Mucosa of descending colon (tissue), 3 donors: ENCODE measurements around the gene CFAP99. TPM values are rescaled to one million over a fixed set of nuclear protein-coding genes. Genes with fewer than 3 reads are reported as not detected.

Source experiments
- ATAC-seq: fragments of 200-7000 bp; cut with Tn5 transposase; one replicate; pipeline ENCODE4 v1.9.1; 2020; ENCODE audit warnings: mild to moderate bottlenecking, moderate library complexity
- DNase-seq, 3 donors: peaks; one replicate each; pipeline ENCODE4 v3.0.0-alpha.2; 2020
- H3K36me3 ChIP-seq: fragments of 200-600 bp; one replicate; pipeline ENCODE4 v1.8.0; 2021; ENCODE audit warnings: low read depth, mild to moderate bottlenecking
- H3K4me1 ChIP-seq: fragments of 200-600 bp; one replicate; pipeline ENCODE4 v1.8.0; 2021; ENCODE audit warnings: low read depth, mild to moderate bottlenecking
- H3K4me3 ChIP-seq: fragments of 200-600 bp; one replicate; pipeline ENCODE4 v1.8.0; 2021; ENCODE audit warnings: mild to moderate bottlenecking
- H3K9me3 ChIP-seq: fragments of 200-600 bp; one replicate; pipeline ENCODE4 v1.8.0; 2021; ENCODE audit warnings: mild to moderate bottlenecking
- CTCF ChIP-seq: fragments of 200-600 bp; IDR thresholded peaks from one replicate; pipeline ENCODE4 v1.8.0; 2022; ENCODE audit warnings: antibody characterized with exemption, mild to moderate bottlenecking
- intact Hi-C, 2 donors: fragments of 100-400 bp; cut with DNase I in 1 of 2; cut with micrococcal nuclease in 1 of 2; formaldehyde crosslinking; loops; one replicate each; pipeline versions ENCODE4 v1.11.0 to v1.11.1; 2022; cut with DNase I, micrococcal nuclease
- total RNA-seq, 3 donors: library from RNA; stranded (reverse); fragmentation: NEBNext Ultra II Directional in 2 of 3; extraction: Animal tissue kit (Norgen Biotek cat#: 25700) in 2 of 3; gene quantifications; one replicate each; pipeline versions ENCODE4 v1.2.1 to v1.2.4, GENCODE V29; 2021 to 2023
- donor health status: DM: no; HTN: no; CAD: no; lungs with moderate emphysema.
- donor health status: DM: no; HTN: no; CAD: no.
- donor health status: DM: no; HTN: yes; CAD: no.

CFAP99 gene
- total RNA-seq, 3 donors from 2014 or later = 1.2 to 1.3 (median 1.2) TPM

GRCh38 chr4:2399216-2399615 is 19.5 kb upstream of the CFAP99 start:
- no peak for ATAC-seq
- peaks cover 29% of the 10 kb centered on the region for H3K4me1 ChIP-seq

GRCh38 chr4:2399631-2400190 is 19.0 kb upstream of the CFAP99 start:
- ATAC-seq = no peak
- peaks cover 28% of the 10 kb centered on the region for H3K4me1 ChIP-seq
- intact Hi-C loops = no loop called here
- no peaks in the 10 kb centered on the region for H3K36me3 ChIP-seq
- H3K4me3 ChIP-seq = no peak overlapping the region
- DNase-seq = no peak
- H3K9me3 ChIP-seq = no peaks in the 10 kb centered on the region
- TF ChIP-seq CTCF = no peak

More at GRCh38 chr4:2399216-2399615, 19.5 kb upstream of the CFAP99 start:
- DNase-seq = no peak
- Histone ChIP-seq H3K36me3 (no peaks in the 10 kb centered on the region), H3K4me3 (no peak overlapping the region), H3K9me3 (no peaks in the 10 kb centered on the region)
- intact Hi-C loops = no loop called here
- TF ChIP-seq CTCF = no peak

- Histone ChIP-seq H3K4me3 (no peak overlapping the region), H3K4me1 (peaks cover 28% of the 10 kb centered on the region), H3K36me3 (no peaks in the 10 kb centered on the region), H3K9me3 (no peaks in the 10 kb centered on the region)
- ATAC-seq (no peak), DNase-seq (peak in 1 of 3 donors; percentile 54)
- TF ChIP-seq CTCF = no peak
- intact Hi-C loops = no loop called here
Measured at GRCh38 chr4:2400841-2401609, 17.7 kb upstream of the CFAP99 start.

- H3K9me3 ChIP-seq = no peaks in the 10 kb centered on the region
- peaks cover 27% of the 10 kb centered on the region for H3K4me1 ChIP-seq
- DNase-seq (peak in 1 of 3 donors; percentile 40), ATAC-seq (no peak)
- no peaks in the 10 kb centered on the region for H3K36me3 ChIP-seq
- intact Hi-C loops = no loop called here
- TF ChIP-seq CTCF = no peak
- H3K4me3 ChIP-seq = no peak overlapping the region
Measured at GRCh38 chr4:2401610-2401983, 17.2 kb upstream of the CFAP99 start.

GRCh38 chr4:2402048-2402842 is 16.5 kb upstream of the CFAP99 start:
- intact Hi-C loops = no loop called here
- H3K4me3 ChIP-seq = no peak overlapping the region
- H3K4me1 ChIP-seq = peaks cover 24% of the 10 kb centered on the region
- ATAC-seq = peak; percentile 89
- H3K36me3 ChIP-seq = no peaks in the 10 kb centered on the region
- DNase-seq = peak; percentile 86 to 92 (median 86)
- TF ChIP-seq CTCF = no peak
- H3K9me3 ChIP-seq = no peaks in the 10 kb centered on the region
